ENCODE results near the gene HES5. TPM values are rescaled to one million over a fixed set of nuclear protein-coding genes. Genes with fewer than 3 reads are reported as not detected.

HES5 gene
- total RNA-seq, 4 donors from 2014 or later: not detected

- 75% methylated on average over 6 of the region's 9 CpGs; no CpG with 5 or more reads in 1 of the 2 donors for WGBS, 2 donors
- H3K4me3 ChIP-seq (replicated peaks in 1 of 3): no peak overlapping the region
- H3K36me3 ChIP-seq: no peaks in the 10 kb centered on the region
- H3K9me3 ChIP-seq: no peaks in the 10 kb centered on the region
- intact Hi-C loops (cut with DNase I): no loop called here
- no peak overlapping the region for H3K27ac ChIP-seq
- no peak for DNase-seq
- H3K27me3 ChIP-seq: peaks cover 4% of the 10 kb centered on the region
- peaks cover 0 to 6% of the 10 kb centered on the region in 2 donors for H3K4me1 ChIP-seq
- no peak for TF ChIP-seq CTCF (IDR thresholded peaks at IDR 0.05)
- no peak for TF ChIP-seq POLR2A (IDR thresholded peaks at IDR 0.05)
These were observed 7.7 kb upstream of the HES5 start for GRCh38 chr1:2537784-2538115.

- Histone ChIP-seq H3K27ac (no peak overlapping the region), H3K4me1 (peaks cover 3 to 8% of the 10 kb centered on the region in 2 donors), H3K9me3 (no peaks in the 10 kb centered on the region), H3K27me3 (peaks cover 2% of the 10 kb centered on the region), H3K36me3 (no peaks in the 10 kb centered on the region), H3K4me3 (replicated peaks in 1 of 3) (no peak overlapping the region)
- TF ChIP-seq CTCF (IDR thresholded peaks at IDR 0.05) (no peak), POLR2A (IDR thresholded peaks at IDR 0.05) (no peak)
- intact Hi-C loops (cut with DNase I): no loop called here
- no peak for DNase-seq
- 86 to 96% methylated on average over 4 to 9 of the region's 9 CpGs for WGBS, 2 donors
These were observed 5.9 kb upstream of the HES5 start for GRCh38 chr1:2535981-2536380.

- no peak for TF ChIP-seq CTCF (IDR thresholded peaks at IDR 0.05)
- 48 to 61% methylated on average over 14 to 17 of the region's 27 CpGs for WGBS, 2 donors
- H3K4me3 ChIP-seq (replicated peaks in 1 of 3): no peak overlapping the region
- no peaks in the 10 kb centered on the region for H3K27me3 ChIP-seq
- no peak overlapping the region for H3K27ac ChIP-seq
- no peak for DNase-seq
- peaks cover 9% of the 10 kb centered on the region in 2 donors for H3K4me1 ChIP-seq
- intact Hi-C loops (cut with DNase I): no loop called here
- no peaks in the 10 kb centered on the region for H3K9me3 ChIP-seq
- no peaks in the 10 kb centered on the region for H3K36me3 ChIP-seq
These were observed 5.4 kb upstream of the HES5 start for GRCh38 chr1:2535455-2535854.

- H3K36me3 ChIP-seq: no peaks in the 10 kb centered on the region
- intact Hi-C loops (cut with DNase I): no loop called here
- TF ChIP-seq CTCF (IDR thresholded peaks at IDR 0.05) (no peak), POLR2A (IDR thresholded peaks at IDR 0.05) (no peak)
- H3K9me3 ChIP-seq: no peaks in the 10 kb centered on the region
- no peaks in the 10 kb centered on the region for H3K27me3 ChIP-seq
- no peak overlapping the region for H3K4me3 ChIP-seq (replicated peaks in 1 of 3)
- 50 to 54% methylated on average over 15 to 18 of the region's 18 CpGs for WGBS, 2 donors
- DNase-seq: no peak
- peaks cover 11 to 15% of the 10 kb centered on the region in 2 donors for H3K4me1 ChIP-seq
- H3K27ac ChIP-seq: no peak overlapping the region
These were observed 4.8 kb upstream of the HES5 start for GRCh38 chr1:2534687-2535441.

- 57 to 59% methylated on average over 3 to 7 of the region's 7 CpGs for WGBS, 2 donors
- H3K9me3 ChIP-seq: no peaks in the 10 kb centered on the region
- no peaks in the 10 kb centered on the region for H3K36me3 ChIP-seq
- peaks cover 11 to 19% of the 10 kb centered on the region in 2 donors for H3K4me1 ChIP-seq
- no peaks in the 10 kb centered on the region for H3K27me3 ChIP-seq
- H3K4me3 ChIP-seq (replicated peaks in 1 of 3): no peak overlapping the region
- TF ChIP-seq POLR2A (IDR thresholded peaks at IDR 0.05) (no peak), CTCF (IDR thresholded peaks at IDR 0.05) (no peak)
- intact Hi-C loops (cut with DNase I): no loop called here
- no peak for DNase-seq
- H3K27ac ChIP-seq: no peak overlapping the region
These were observed 4.2 kb upstream of the HES5 start for GRCh38 chr1:2534315-2534686.
